GM20431 (cell line): ENCODE measurements around the gene GM2A.
"Not testable (repeated sequence)": the region's sequence is repeated elsewhere in the genome, so short reads cannot be mapped to it uniquely, and the experiment has no call there.

Experiments
- in situ Hi-C: fragments of 300-500 bp; cut with MseI, MboI; formaldehyde crosslinking; loops from one replicate; pipeline ENCODE4 v1.15.0; 2020; ENCODE audit warnings: low sequenced_read_pairs; ENCODE audit not compliant: unreplicated experiment

The GM2A gene

DNA sequence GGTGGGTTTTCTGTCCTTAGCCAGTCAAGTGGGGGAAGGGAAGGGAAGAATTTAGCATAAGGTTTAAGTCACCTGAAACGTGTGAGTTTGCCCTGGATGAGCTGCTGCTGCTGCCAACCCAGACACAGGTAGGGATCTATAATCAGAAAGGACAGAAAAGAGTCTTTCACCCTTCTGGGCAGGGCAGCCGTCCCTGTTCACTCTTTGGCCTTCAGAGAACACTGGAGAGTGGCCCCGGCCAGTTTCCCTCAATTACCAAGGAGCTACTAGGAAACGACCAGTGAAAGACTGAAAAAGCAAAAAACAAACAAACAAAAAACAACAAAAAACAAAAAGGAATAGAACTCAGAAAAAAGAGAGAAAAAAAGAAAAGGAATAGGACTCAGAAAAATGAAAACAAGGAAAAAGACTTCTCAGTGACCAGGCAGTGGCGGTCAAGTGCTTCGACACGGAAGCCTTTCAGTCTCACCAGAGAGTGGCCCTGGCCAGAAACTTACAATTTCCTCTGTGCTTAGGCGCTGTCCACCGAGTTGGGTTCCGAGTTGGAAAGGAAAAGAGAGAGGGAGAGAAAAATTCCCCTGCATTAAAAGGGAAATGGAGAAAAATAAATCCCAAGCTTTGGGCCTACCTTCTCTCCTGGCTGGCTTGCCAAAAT is 2.5 kb upstream of the GM2A start:
- in situ Hi-C loops = no loop called here

DNA sequence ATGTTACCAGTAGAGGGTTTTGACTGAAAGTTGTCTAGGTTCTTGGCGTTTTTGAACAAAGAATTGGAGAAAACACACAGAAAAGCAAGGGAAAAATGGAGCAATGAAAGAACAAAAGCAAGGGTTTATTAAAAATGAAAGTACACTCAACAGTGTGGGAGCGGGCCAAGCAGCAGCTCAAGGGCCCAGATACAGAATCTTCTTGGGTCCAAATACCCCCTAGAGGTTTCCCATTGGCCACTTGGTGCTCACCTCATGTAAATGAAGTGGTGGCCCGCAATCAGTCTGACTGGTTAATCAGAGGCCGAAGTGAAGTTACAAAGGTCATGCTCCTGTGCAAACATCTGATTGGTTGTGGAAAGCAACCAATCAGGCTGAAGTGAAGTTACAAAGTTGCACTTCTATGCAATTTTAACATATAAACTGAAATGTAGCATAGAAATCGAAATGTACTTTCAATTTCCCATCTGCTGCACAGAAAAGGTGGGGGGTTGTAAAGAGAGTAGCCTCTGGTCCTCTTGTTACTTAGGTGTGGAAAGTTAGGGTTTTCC is 1.9 kb upstream of the GM2A start:
- in situ Hi-C loops = no loop called here

GRCh38 chr5:151251621-151252020 is 1.4 kb upstream of the GM2A start:
- in situ Hi-C loops = no loop called here

- in situ Hi-C loops = no loop called here
Observed at GRCh38 chr5:151253605-151253950, 593 bp downstream of the GM2A start.

DNA sequence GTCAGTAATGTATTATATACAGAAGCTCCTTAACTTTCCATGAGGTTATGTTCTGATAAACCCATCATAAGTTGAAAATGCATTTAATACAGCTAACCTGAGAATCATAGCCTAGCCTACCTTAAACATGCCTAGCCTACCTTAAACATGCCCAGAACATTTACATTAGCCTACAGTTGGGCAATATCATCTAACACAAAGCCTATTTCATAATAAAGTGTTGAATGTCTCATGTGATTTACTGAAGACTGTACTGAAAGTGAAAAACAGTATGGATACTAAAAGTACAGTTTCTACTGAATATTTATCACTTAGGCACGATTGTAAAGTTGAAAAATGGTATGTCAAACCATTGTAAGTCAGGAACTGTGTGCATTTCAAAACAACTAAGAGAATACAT is 1.6 kb downstream of the GM2A start:
- in situ Hi-C loops = no loop called here

DNA sequence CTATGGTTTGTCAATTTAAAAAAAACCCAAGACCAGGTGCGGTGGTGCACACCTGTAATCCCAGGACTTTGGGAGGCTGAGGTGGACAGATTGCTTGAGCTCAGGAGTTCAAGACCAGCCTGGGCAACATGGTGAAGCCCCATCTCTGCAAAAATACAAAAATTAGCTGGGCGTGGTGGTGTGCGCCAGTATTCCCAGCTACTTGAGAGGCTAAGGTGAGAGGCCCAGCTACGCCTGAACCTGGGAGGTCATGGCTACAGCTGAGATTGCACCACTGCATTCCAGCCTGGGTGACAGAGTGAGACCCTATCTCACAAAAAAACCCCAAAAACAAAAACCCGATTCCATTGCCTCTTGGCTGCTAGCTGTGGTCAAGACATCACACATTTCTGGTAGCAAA is 2.0 kb downstream of the GM2A start:
- in situ Hi-C loops = not testable (repeated sequence)

DNA sequence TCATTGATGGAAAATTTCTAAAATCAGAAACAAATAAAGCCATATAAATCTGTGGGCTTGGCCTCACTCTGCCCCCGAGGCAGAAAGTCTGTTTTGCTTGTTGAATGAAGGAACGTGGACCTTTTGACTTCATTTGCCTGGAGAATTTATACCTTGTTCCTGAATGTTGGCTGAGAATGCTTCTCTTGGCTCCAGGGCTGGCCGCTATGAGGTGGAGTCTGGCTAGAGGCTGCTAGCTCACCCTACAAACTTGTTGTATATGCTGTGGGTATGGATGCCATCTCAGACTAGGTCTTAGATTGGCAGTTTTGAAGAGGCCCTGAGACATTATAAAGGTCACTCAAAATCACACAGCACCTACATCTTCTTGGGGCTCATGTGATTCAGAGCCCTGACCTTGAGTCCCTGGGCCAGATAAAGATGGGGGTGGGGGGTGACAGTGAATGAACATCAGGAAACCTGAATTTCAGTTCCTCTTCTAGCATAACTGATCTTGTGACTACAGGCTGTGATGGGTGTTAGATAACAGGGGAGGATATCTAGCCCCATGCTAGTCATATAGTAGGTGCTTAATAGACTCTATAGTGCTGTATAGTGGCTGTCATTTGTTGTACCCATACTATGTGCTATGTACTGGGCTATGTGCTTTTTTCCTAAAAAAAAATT is 2.8 kb downstream of the GM2A start:
- in situ Hi-C loops = no loop called here

DNA sequence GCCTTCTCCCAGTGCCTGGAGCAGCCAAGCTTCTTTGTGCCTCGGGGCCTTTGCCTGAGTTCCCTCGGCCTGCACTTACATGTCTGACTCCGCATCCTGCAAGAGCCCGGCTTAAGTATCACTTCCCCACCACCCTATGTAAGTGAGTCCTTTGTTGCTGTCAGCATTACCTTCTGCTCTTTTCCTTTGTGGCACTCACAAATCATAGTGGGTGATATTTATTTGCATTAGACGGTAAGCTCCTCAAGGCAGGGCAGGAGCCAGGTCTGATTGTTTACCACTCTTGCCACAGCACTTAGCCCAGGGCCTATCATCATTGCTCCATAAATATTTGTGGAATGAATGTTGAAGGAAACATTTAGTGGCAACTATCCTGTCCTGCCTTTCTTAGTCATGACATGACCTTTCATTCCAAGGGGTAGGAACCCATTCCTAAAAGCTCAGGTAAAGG is 4.8 kb downstream of the GM2A start:
- in situ Hi-C loops = no loop called here

- in situ Hi-C loops = no loop called here
Observed at GRCh38 chr5:151258201-151258611, 5.2 kb downstream of the GM2A start.

GRCh38 chr5:151258816-151259215 is 5.8 kb downstream of the GM2A start:
- in situ Hi-C loops = no loop called here

GRCh38 chr5:151259931-151260330 is 6.9 kb downstream of the GM2A start:
- in situ Hi-C loops = no loop called here

- in situ Hi-C loops = no loop called here
Observed at GRCh38 chr5:151262532-151262931, 9.5 kb downstream of the GM2A start.

- in situ Hi-C loops = no loop called here
Observed at GRCh38 chr5:151264113-151264512, 11.1 kb downstream of the GM2A start.

GRCh38 chr5:151267491-151268260 is 14.7 kb downstream of the GM2A start:
- in situ Hi-C loops = no loop called here

DNA sequence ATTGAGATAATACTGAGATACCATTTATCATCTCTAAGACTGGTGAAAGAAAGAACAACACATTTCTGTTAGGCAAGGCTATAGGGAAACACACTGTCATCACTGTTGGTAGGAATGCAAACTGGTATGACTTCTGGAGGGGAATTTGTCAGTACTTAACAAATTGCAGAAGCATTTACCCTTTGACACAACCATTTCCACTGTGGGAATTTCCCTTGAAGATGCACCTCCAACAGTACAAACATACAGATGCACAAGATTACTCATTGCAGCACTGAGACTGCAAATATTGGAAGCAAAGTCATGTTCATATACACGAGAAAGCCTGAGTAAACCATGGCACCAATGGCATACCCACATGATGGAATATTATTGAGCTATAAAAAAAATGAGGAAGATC is 17.6 kb downstream of the GM2A start:
- in situ Hi-C loops = no loop called here

- in situ Hi-C loops = no loop called here
Observed at GRCh38 chr5:151271336-151271735, 18.4 kb downstream of the GM2A start.

DNA sequence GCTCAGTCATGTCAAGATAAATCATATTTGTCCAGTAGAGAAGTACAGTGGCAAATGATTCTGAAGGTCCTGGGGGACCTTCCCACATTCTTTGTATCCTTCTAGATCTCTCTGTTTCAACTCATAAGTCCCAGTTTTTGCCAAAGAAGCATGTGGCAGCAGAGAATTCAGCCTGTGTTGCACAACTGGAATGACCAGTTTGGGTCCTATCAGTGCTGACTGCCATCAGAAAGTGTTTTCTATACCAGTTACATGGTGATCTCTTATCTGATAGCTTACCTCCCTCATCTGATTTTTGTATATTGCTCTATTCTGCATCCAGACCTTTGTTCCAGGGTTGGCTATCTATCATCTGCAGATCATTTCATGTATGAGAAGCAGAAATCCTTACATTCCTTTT is 21.7 kb downstream of the GM2A start:
- in situ Hi-C loops = no loop called here

DNA sequence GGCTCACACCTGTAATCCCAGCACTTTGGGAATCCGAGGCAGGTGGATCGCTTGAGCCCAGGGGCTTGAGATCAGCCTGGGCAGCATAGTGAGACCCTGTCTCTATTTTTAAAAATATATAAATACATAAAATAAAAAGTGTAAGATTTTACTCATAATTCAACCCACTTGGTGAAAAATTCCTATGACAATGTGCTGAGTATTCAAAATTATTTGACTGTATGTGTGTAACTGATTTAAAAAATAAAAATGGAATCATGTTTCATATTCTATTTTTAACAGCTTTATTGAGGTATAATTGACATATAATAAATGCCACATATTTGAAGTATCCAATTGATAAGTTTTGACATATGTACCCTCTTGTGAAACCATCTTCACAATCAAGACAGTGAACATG is 22.8 kb downstream of the GM2A start:
- in situ Hi-C loops = no loop called here

DNA sequence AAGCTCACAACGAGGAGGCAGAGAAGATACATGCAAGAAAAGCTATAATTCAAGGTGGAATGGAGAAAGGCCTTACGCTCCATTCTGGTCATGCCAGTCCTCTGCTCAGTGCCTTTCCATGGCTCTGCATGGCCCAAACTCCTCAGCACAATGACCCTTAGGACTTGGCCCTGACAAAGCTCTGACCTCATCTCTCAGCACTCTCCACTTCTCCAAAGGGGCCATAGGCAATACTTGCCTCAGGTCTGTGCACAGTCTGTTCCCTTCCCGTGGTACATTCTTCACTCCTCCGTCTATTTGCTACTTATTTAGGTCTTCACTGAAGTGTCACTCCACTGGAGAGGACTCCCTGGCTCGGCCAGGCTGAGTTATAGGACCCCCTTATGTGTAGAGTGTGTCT is 25.9 kb downstream of the GM2A start:
- in situ Hi-C loops = no loop called here

- in situ Hi-C loops = no loop called here
Observed at GRCh38 chr5:151280443-151280842, 27.5 kb downstream of the GM2A start.

GRCh38 chr5:151281001-151281639 is 28.1 kb downstream of the GM2A start:
- in situ Hi-C loops = no loop called here
